ENCODE results near the gene KIF1B.
A peak's percentile ranks its signal among the peaks of the same experiment; 100 is the strongest.
"Not testable (repeated sequence)": the region's sequence is repeated elsewhere in the genome, so short reads cannot be mapped to it uniquely, and the experiment has no call there.

Gene KIF1B

DNA sequence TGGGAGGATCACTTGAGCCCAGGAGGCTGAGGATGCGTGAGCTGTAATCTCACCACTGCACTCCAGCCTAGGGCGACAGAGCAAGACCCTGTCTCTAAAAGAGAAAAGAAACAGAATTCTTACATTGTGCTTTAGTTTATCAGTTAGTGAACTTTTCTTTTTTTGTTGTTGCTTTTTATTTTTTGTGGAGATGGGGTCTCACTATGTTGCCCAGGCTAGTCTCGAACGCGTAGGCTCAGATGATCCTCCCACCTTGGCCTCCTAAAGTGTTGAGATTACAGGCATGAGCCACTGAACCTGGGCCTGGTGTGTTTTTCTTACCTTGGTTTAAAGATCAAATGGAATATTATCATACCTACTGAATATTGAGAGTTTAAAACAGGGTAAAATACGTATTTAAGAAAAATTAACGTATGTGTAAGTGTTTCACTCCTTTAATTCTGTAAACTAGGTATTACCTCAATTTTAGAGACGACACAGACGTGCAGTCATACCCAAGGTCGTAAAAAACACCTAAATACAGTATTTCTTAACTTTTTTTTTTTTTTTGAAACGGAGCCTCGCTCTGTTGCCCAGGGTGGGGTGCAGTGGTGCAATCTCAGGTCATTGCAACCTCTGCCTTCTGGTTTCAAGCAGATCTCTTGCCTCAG is 39.6 kb downstream of the KIF1B start:
- H3K4me3 ChIP-seq (ENCODE audit: low read depth, low read length), result no peak overlapping the region
- no peak for DNase-seq (ENCODE audit: low read depth)
- TF ChIP-seq, protein P1, sequence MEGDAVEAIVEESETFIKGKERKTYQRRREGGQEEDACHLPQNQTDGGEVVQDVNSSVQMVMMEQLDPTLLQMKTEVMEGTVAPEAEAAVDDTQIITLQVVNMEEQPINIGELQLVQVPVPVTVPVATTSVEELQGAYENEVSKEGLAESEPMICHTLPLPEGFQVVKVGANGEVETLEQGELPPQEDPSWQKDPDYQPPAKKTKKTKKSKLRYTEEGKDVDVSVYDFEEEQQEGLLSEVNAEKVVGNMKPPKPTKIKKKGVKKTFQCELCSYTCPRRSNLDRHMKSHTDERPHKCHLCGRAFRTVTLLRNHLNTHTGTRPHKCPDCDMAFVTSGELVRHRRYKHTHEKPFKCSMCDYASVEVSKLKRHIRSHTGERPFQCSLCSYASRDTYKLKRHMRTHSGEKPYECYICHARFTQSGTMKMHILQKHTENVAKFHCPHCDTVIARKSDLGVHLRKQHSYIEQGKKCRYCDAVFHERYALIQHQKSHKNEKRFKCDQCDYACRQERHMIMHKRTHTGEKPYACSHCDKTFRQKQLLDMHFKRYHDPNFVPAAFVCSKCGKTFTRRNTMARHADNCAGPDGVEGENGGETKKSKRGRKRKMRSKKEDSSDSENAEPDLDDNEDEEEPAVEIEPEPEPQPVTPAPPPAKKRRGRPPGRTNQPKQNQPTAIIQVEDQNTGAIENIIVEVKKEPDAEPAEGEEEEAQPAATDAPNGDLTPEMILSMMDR (IDR thresholded peaks at IDR 0.05; ENCODE audit: low read depth, low read length, missing control alignments), result no peak
- in situ Hi-C loops (cut with HindIII; ENCODE audit: low sequenced_read_pairs), result no loop called here

DNA sequence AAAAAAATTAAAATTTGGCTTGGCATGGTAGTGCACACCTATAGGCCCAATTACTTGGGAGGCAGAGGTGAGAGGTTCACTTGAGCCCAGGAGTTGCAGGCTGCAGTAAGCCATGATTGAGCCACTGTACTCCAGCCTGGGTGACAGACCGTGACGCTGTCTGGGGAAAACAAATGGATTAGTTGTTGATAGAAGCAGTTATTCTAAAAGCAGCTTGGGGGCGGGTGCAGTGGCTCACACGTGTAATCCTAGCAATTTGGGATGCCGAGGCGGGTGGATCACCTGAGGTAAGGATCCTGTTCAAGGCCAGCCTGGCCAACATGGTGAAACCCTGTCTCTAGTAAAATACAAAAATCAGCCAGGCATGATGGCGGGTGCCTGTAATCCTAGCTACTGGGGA is 40.3 kb downstream of the KIF1B start:
- no peak for DNase-seq (ENCODE audit: low read depth)
- in situ Hi-C loops (cut with HindIII; ENCODE audit: low sequenced_read_pairs), result no loop called here
- TF ChIP-seq, protein P1 (IDR thresholded peaks at IDR 0.05; ENCODE audit: low read depth, low read length, missing control alignments), result no peak
- H3K4me3 ChIP-seq (ENCODE audit: low read depth, low read length), result no peak overlapping the region

DNA sequence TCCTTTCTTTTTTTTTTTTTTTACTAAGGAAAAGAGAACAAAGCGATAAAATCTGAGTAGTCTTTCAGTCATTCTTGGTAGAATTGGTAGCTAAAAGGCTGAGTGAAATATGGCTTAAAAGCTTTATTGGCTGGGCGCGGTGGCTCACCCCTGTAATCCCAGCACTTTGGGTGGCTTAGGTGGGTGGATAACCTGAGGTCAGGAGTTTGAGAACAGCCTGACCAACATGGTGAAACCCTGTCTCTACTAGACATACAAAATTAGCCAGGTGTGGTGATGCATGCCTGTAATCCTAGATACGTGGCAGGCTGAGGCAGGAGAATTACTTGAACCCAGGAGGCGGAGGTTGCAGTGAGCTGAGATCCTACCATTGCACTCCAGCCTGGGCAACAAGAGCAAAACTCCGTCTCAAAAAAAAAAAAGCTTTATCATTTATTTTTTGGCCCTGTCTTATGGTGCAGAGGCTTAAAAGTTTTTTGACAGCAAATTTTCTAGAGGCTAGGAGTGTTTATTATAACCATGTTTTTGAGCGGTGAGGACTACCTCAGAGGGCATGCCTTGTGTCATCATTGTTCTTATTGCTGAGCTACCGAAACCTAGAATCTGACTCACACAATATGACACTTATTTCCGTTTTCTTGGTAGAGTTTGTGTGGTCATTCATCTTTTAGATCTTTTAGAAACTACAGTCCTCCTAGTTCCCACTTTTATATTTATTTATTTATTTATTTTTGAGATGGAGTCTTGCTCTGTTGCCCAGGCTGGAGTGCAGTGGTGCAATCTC is 41.1 kb downstream of the KIF1B start:
- H3K4me3 ChIP-seq (ENCODE audit: low read depth, low read length); DNase-seq (ENCODE audit: low read depth); in situ Hi-C loops (cut with HindIII; ENCODE audit: low sequenced_read_pairs): not testable (repeated sequence)

DNA sequence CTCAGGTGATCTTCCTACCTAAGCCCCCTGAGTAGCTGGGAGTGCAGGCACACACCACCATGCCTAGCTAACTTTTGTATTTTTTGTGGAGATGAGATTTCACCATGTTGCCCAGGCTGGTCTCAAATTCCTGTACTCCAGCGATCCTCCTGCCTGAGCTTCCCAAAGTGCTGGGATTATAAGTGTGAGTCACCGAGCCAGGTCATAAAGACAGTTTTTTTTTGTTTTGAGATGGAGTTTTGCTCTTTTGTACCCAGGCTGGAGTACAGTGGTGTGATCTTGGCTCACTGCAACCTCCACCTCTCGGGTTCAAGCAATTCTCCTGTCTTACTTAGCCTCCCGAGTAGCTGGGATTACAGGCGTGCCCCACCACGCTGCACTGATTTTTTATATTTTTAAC is 42.1 kb downstream of the KIF1B start:
- no peak for DNase-seq (ENCODE audit: low read depth)
- in situ Hi-C loops (cut with HindIII; ENCODE audit: low sequenced_read_pairs), result no loop called here
- no peak overlapping the region for H3K4me3 ChIP-seq (ENCODE audit: low read depth, low read length)
- TF ChIP-seq, protein P1 (IDR thresholded peaks at IDR 0.05; ENCODE audit: low read depth, low read length, missing control alignments), result no peak

DNA sequence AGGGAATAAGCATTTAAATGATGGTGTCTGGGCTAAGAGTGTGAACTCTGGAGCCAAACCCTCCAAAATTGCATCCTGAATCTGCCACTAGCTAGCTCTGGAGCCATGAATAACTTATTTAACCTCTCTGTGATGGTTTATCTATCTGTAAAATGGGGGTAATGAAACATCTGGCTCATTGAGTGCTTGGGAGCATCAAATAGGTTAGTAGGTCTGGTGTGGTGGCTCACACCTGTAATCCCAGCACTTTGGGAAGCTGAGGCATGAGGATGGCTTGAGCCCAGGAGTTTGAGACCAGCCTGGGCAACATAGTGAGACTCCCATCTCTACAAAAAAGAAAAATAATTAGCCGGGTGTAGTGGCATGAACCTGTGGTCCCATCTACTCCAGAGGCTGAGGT is 42.8 kb downstream of the KIF1B start:
- H3K4me3 ChIP-seq (ENCODE audit: low read depth, low read length), result no peak overlapping the region
- TF ChIP-seq, protein P1 (IDR thresholded peaks at IDR 0.05; ENCODE audit: low read depth, low read length, missing control alignments), result no peak
- no peak for DNase-seq (ENCODE audit: low read depth)
- in situ Hi-C loops (cut with HindIII; ENCODE audit: low sequenced_read_pairs), result no loop called here

DNA sequence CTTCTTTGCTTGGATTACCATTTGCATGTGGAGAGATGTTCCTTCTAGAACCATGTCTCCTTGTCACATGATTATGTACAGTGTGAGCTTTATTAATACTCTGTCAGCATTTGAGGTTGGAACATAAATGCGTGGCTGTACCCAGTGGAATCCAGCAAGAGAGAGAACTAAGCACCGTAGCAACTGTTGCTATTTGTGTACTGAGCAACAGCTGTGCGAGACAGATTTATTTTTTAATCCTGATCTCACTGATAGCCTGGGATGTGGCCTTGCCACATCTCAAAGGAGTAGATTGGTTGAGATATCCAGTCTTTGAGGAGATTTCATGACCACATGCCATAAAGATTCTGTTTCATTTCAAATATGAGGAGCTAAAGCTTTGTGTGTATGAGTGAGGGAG is 43.4 kb downstream of the KIF1B start:
- H3K4me3 ChIP-seq (ENCODE audit: low read depth, low read length), result no peak overlapping the region
- in situ Hi-C loops (cut with HindIII; ENCODE audit: low sequenced_read_pairs), result no loop called here
- TF ChIP-seq, protein P1 (IDR thresholded peaks at IDR 0.05; ENCODE audit: low read depth, low read length, missing control alignments), result no peak
- DNase-seq (ENCODE audit: low read depth), result peak; percentile 63

DNA sequence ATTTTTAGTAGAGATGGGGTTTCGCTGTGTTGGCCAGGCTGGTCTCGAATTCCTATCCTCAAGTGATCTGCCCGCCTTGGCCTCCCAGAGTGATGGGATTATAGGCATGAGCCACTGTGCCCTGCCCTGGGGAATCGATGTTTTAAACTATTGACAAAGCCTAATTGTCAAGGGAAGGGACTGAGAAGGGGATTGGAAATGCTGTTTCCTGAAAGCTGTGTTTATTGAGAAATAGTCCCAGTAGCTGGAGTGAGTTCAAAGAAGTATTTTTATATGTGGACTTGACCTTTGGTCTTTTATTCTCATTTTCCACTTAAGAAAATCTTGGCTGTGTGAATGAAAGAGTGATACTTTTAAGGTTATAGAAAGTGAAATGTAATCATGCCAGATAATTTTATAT is 47.5 kb downstream of the KIF1B start:
- DNase-seq (ENCODE audit: low read depth), result no peak
- TF ChIP-seq, protein P1 (IDR thresholded peaks at IDR 0.05; ENCODE audit: low read depth, low read length, missing control alignments), result no peak
- in situ Hi-C loops (cut with HindIII; ENCODE audit: low sequenced_read_pairs), result no loop called here
- no peak overlapping the region for H3K4me3 ChIP-seq (ENCODE audit: low read depth, low read length)

DNA sequence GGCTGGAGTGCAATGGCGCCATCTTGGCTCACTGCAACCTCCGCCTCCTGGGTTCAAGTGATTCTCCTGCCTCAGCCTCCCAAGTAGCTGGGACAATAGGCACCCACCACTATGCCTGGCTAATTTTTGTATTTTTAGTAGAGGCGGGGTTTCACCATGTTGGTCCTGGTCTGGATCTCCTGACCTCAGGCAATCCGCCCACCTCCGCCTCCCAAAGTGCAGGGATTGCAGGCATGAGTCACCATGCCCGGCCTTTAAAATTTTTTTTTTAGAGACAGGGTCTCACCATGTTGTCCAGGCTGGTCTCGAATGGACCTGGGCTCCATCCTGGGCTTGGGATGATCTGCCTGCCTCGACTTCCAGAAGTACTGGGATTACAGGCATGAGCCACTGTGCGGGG is 49.2 kb downstream of the KIF1B start:
- in situ Hi-C loops (cut with HindIII; ENCODE audit: low sequenced_read_pairs); H3K4me3 ChIP-seq (ENCODE audit: low read depth, low read length); DNase-seq (ENCODE audit: low read depth): not testable (repeated sequence)

Measured in astrocyte of the cerebellum (primary cell).